Measurements from ENCODE around the gene AUP1. TPM values are rescaled to one million over a fixed set of nuclear protein-coding genes. Genes with fewer than 3 reads are reported as not detected.
A peak's percentile ranks its signal among the peaks of the same experiment; 100 is the strongest.

AUP1 gene
- total and polyA plus RNA-seq, 2 of the 8 experiments (the other 6 are each of a cell fraction or from before 2014, with no cell fraction given), result 83.4 to 121 TPM

DNA sequence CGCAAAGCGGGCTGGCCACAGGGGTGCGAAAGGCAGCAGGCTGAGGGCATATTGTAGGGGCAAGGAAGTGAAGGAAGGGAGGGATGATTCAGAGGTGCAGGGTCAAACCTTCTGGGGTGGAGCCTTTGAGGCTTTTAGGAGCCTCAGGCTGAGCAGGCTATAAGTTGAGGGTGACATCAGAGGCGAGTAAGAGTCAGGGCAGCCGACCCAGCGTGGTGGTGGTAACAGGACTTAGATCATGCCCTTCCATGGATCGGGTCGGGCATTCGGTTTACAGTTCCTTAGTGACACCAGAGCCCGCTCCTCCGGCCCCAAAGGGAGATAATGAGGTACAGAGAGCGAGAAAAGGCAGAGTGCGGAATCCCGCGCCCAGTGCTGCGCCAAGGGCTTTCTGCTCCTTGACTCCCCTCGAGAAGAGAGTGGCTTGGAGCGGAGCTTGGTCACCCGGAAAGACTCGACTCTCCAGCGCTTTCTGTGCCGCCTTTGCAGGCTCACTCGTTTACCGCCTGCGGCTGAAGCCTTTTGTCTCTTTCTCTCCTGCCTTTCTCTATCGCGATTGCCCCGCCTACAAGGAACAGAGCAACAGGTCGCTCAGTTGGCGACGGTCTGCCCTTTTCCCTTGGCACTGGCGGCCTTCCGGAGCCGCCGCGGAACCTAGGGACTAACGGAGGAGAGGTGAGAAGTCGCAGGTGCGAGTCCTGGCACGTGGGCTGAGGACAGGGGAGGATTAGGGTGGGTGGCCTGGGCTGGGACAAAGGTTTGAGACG is 30.8 kb downstream of the AUP1 start:
- Histone ChIP-seq H3K4me3 (ENCODE audit: extremely low read depth in 1 of 4, insufficient read depth in 2 of 4, low read depth in 3 of 4, low read length in 4 of 4) (peak overlapping the region; percentile 20 to 57 (median 46); a peak in 7 of 8 replicates), H2BK15ac (ENCODE audit: low read length) (0 out of 2 replicates have a peak overlapping the region, but pooled peaks have one; percentile 72), H3K27me3 (replicated peaks in 1 of 4; ENCODE audit: control insufficient read depth in 3 of 4, extremely low read depth in 1 of 4, insufficient read depth in 3 of 4, low read length in 3 of 4) (peaks cover 75 to 88% (median 87%) of the 10 kb centered on the region in 4 experiments), H3K4ac (replicated peaks; ENCODE audit: insufficient read length, low read depth, low read length) (no peak overlapping the region), H2BK5ac (ENCODE audit: low read depth, low read length) (0 out of 2 replicates have a peak overlapping the region, but pooled peaks have one; percentile 26), H3K9ac (replicated peaks in 1 of 4; ENCODE audit: extremely low read depth in 1 of 4, low read depth in 3 of 4, low read length in 3 of 4) (no peak overlapping the region), H4K20me1 (replicated peaks in 1 of 2; ENCODE audit: control insufficient read depth in 1 of 2, insufficient read depth in 2 of 2, low read length in 2 of 2) (peaks cover 0 to 16% of the 10 kb centered on the region in 2 experiments), H3K56ac (replicated peaks; ENCODE audit: insufficient read length, low read depth, low read length) (no peak overlapping the region), H2AFZ (ENCODE audit: low read length) (peak overlapping the region; percentile 47), H3K4me2 (ENCODE audit: insufficient read depth in 1 of 2, low read depth in 2 of 2, low read length in 2 of 2) (peak overlapping the region; percentile 78 to 97), H2BK20ac (ENCODE audit: low read length) (peak overlapping the region; percentile 48), H2BK12ac (ENCODE audit: low read depth, low read length) (peak overlapping the region; percentile 94; the same call in 1 of the 2 replicates), H4K91ac (replicated peaks; ENCODE audit: insufficient read length, low read length) (peak overlapping the region; percentile 62), H3K27ac (ENCODE audit: low read depth, low read length) (no peak overlapping the region), H3K23ac (ENCODE audit: insufficient read length) (no peak overlapping the region), H3K4me1 (replicated peaks in 1 of 4; ENCODE audit: control insufficient read depth in 3 of 4, insufficient read depth in 4 of 4, low read length in 3 of 4) (peaks cover 7 to 53% (median 31%) of the 10 kb centered on the region in 4 experiments), H2AK5ac (ENCODE audit: low read depth, low read length) (no peak overlapping the region), H3K79me1 (ENCODE audit: low read depth, low read length) (no peaks in the 10 kb centered on the region), H4K5ac (ENCODE audit: insufficient read length, low read depth, low read length) (no peak overlapping the region), H3K79me2 (ENCODE audit: control insufficient read depth in 1 of 2, insufficient read depth in 2 of 2, low read length in 2 of 2) (no peaks in the 10 kb centered on the region), H3K36me3 (ENCODE audit: control insufficient read depth in 2 of 4, insufficient read depth in 4 of 4, low read length in 3 of 4) (no peaks in the 10 kb centered on the region; a peak in 1 of 8 replicates), H3K18ac (ENCODE audit: extremely low read depth, low read length) (peak overlapping the region; percentile 96), H3K23me2 (ENCODE audit: low read depth, low read length) (peaks cover 32% of the 10 kb centered on the region; the same call in 1 of the 2 replicates), H4K8ac (ENCODE audit: extremely low read depth, insufficient read depth, low read length) (peak overlapping the region; percentile 90), H3K9me3 (ENCODE audit: insufficient read depth in 2 of 2, low read depth in 1 of 2, low read length in 1 of 2) (no peaks in the 10 kb centered on the region), H2BK120ac (replicated peaks; ENCODE audit: low read depth, low read length) (no peak overlapping the region), H3K14ac (ENCODE audit: insufficient read length) (no peak overlapping the region)
- FAIRE-seq (no peak), DNase-seq (ENCODE audit: low read depth in 1 of 2, low spot score in 2 of 2) (peak in 1 of 2 experiments; percentile 83)
- 2% methylated on average over 40 of the region's 41 CpGs; no CpG with 5 or more reads in 1 of the 2 experiments for whole genome bisulfite sequencing, 2 experiments (ENCODE audit: extremely low coverage in 1 of 2, insufficient coverage in 1 of 2, insufficient read length in 1 of 2, insufficient replicate concordance in 2 of 2, low coverage in 1 of 2, low lambda C conversion rate in 2 of 2, missing lambda C conversion rate in 1 of 2)
- POLR2A ChIA-PET (ENCODE audit: partially characterized antibody), result interaction anchor here (0.7 to 9.4 kb wide), 16 partner anchors 8 to 86 kb away, joined by 3 to 73 read pairs (median 5); partner anchors contain the start of genes AUP1, CCDC142, DQX1 and HTRA2
- CTCF ChIA-PET (ENCODE audit: partially characterized antibody), result interaction anchor here (0.6 to 5.1 kb wide), 7 partner anchors 11 to 90 kb away, joined by 3 to 24 read pairs (median 8); partner anchors contain the start of genes CCDC142 and TTC31
- TF ChIP-seq BACH1 (IDR thresholded peaks at IDR 0.05; ENCODE audit: low read length) (peak; percentile 93), TEAD4 (IDR thresholded peaks at IDR 0.05; ENCODE audit: low read depth, low read length) (no peak), TAF7 (optimal IDR thresholded peaks at IDR 0.05; ENCODE audit: borderline replicate concordance, low read depth, low read length) (peak; percentile 17), RNF2 (IDR thresholded peaks at IDR 0.05; ENCODE audit: borderline replicate concordance, low read depth, low read length, missing control alignments, poor library complexity, severe bottlenecking) (peak; percentile 71), POLR2AphosphoS5 (IDR thresholded peaks at IDR 0.05; ENCODE audit: low read depth, low read length) (0 out of 2 replicates have a peak, but pooled peaks have one; percentile 22), SUZ12 (IDR thresholded peaks at IDR 0.05; ENCODE audit: low read length) (no peak; the same call in none of the 2 replicates), JUN (IDR thresholded peaks at IDR 0.05; ENCODE audit: low read depth, low read length) (no peak), ASH2L (IDR thresholded peaks at IDR 0.05; ENCODE audit: low read length) (peak; percentile 46), CTBP2 (IDR thresholded peaks at IDR 0.05; ENCODE audit: borderline replicate concordance, insufficient read depth, insufficient read length, low read length) (peak; percentile 53), ATF3 (IDR thresholded peaks at IDR 0.05; ENCODE audit: insufficient read depth, low read depth, low read length) (no peak)
